Jurkat, Clone E6-1 (cell line): ENCODE measurements around the gene MAST3.
A peak's percentile ranks its signal among the peaks of the same experiment; 100 is the strongest.
"Not testable (repeated sequence)": the region's sequence is repeated elsewhere in the genome, so short reads cannot be mapped to it uniquely, and the experiment has no call there.

Source experiments
- DNase-seq: peaks from one replicate; pipeline ENCODE4 v3.0.0-alpha.2; 2011; ENCODE audit warnings: low read depth, low spot score
- H3K4me3 ChIP-seq: 2 replicates; pipeline ENCODE4 v1.5.1; 2011; ENCODE audit warnings: mild to moderate bottlenecking, low read length, control low read depth, moderate library complexity

The MAST3 gene

DNA sequence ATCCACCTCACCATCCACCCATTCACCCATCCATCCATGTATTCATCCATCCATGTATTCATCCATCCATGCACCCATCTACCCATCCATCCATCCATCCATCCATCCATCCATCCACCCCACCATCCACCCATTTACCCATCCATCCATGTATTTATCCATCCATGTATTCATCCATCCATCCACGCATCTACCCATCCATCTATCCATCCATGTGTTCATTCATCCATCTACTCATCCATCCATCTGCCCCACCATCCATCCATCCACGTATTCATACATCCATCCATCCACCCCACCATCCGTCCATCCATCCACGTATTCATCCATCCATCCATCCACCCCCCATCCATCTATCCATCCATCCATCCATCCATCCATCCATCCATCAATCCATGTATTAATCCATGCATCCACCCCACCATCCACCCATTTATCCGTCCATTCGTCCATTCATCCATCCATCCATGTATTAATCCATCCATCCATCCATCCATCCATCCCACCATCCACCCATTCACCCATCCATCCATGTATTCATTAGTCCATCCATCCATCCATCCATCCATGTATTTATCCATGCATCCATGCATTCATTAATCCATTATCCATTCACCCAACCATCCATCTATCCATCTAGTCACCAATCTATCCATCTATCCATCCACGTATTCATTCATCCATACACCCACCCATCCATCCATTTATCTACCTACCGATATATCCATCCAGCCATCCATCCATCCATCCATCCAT is 13.5 kb upstream of the MAST3 start:
- no peak overlapping the region for H3K4me3 ChIP-seq
- no peak for DNase-seq

DNA sequence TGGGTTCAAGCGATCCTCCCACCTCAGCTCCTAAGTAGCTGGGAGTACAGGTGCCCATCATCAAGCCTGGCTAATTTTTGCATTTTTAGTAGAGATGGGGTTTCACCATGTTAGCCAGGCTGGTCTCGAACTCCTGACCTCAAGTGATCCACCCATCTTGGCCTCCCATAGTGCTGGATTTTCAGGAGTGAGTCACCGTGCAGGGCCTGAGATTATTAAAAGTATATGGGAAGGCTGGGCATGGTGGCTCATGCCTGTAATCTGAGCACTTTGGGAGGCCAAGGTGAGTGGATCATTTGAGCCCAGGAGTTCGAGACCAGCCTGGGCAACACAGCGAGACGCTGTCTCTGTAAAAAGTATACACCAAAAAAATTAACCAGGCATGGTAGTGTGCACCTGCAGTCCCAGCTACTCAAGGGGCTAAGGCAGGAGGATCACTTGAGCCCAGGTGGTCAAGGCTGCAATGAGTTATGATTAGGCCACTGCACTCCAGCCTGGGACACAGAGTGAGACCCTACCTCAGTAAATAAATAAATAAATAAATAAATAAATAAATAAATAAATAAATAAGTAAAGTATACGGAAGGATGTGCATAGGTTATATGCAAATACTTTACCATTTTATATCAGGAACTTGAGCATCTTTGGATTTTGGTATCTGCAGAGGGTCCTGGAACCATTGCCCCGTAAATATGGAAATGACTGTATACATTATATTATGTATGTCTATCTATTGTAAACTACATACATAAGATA is 11.7 kb upstream of the MAST3 start:
- no peak overlapping the region for H3K4me3 ChIP-seq
- DNase-seq = no peak

DNA sequence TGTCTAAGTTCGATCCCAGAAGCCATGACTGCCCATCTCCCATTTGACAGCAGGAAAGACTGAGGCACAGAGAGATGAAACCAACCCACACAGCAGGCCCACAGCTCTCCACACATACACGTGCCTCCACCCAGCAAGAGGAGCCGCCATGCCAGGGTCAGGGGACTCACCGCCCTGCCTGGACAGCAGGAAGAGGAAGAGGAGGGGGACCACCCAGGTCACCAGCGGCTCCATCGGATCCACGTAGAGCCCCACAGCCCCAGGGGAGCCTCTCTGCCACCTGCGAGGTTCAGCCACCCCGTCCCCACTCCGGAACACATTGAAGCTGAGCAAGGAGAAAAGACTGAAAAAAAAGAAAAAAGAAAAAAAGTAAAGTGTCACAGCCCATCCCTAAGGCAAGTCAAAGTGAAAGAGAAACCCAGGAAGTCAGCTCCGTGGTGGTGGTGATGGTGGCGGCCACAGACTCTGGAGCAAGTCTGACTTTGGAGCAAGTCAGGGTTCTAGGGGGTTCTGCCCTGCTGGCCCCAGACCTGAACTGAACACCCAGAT is 10.9 kb upstream of the MAST3 start, which contains the start of gene IL12RB1:
TSS of gene IL12RB1 (minus strand) at position 345 of the 549 bp plus-strand sequence. CDS start at position 234, 111 bp downstream.
- peak within 1 kb of the TSS; percentile 58 for H3K4me3 ChIP-seq
- peak; percentile 37 for DNase-seq

DNA sequence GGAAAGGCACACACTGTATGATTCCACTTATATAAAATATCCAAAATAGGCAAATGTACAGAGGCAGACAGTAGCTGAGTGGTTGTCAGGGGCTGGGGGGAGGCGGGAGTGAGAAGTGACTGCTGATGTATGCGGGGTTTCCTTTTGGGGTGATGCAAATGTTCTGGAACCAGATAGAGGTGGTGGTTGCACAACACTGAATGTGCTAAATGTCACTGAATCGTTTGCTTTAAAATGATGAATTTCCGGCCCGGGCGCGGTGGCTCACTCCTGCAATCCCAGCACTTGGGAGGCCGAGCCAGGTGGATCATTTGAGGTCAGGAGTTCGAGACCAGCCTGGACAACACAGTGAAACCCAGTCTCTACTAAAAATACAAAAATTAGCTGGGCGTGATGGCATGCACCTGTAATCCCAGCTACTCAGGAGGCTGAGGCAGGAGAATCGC is 8.5 kb upstream of the MAST3 start:
- DNase-seq, H3K4me3 ChIP-seq: not testable (repeated sequence)

DNA sequence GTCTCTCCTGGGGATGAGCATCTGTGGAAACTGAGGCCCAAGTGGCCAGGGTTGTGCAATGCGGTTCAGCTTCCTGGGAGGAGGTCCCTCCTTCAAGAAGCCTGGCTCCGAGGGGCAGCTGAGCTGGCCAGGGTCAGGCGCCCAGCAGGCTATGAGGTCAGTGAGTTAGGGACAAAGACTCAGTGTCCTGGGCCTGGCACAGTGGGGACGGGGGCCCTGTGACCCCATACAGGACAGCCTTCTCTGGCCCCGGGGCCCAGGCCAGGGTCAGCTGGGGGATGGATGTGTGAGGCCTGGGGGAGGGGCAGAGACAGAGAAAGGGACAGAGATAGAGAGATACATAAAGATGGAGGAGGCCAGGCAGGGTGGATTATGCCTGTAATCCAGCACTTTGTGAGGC is 7.9 kb upstream of the MAST3 start:
- DNase-seq = no peak
- no peak overlapping the region for H3K4me3 ChIP-seq

DNA sequence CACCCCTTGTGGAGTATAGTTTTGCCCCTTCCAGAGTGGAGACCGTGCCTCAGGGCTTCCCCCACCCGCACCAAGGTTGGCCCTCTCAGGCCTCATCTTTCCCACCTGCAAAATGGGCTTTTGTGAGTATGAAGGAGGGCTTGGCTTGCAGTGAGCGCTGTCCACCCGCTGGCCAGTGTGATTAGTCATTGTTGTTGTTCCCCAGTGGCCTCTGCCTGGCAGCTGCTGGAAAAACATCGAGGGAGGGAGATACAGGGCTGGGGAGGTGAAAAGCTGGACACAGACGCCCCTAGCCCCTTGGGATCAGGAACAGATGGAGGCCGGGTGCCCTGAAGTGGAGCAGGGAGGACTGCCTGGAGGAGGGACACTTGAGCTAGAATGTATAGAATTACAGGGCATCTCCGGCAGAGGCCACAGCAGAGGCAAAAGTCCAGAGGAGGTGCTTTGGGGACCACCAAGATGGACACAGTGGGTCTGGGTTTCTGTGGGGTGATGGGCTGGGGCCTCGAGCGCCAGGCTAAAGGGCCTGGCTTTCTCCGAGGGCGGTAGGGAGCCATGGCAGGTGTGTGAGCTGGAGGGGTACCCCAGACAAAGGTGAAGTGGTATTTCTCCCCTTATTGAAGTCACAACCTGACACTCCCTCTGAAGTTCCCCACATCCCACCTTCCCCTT is 6.9 kb upstream of the MAST3 start:
- DNase-seq = no peak
- H3K4me3 ChIP-seq = peak overlapping the region; percentile 9

DNA sequence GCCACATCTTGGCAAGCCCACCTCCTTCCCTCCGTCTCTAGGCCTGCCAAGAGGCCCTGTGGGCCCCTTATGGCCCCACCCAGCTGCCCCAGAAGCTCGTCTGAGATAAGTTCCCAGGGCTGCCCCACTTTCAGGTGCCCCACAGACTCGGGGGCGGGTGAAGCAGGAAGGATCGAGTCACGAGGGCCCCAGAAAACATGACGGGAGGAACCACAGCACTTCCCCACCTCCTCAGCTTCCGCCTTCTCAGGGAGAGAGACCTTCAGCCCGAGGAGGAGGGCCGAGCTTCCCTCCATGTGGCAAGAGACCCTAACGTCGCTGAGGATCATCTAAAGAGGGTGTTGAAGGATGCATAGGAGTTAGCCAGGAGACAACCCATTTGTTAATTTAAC is 6.4 kb upstream of the MAST3 start:
- peak; percentile 68 for DNase-seq
- peak overlapping the region; percentile 9 for H3K4me3 ChIP-seq

DNA sequence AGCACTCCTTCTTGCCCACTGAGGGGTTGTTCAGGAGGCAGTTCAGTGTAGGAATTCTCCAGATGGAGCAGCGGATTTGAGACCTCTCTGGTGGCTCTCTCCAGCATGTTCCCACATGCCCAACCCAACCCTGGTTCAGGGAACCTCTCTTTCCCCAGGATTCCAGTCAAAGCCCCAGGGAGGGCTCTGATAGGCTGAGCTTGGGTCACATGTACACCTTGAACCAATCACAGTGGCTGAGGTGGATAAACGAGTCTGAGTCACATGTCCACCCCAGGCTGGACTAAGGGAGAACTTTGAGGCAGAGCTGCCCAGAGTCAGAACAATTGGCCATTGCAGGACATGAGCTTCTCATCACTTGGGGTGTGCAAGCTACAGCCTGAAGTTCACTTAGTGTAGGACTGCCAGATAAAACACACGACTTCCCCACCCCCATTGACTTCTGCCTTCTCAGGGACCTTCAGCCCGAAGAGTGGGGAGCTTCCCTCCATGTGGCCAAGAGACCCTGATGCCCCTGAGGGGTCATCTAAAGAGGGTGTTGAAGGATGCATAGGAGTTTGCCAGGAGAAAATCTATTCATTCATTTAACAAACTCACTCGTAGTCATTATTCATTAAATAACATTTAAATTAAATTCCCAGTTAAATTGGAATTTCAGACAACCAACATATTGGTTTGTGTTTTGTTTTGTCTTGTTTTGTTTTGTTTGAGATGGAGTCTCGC is 4.0 kb upstream of the MAST3 start:
- H3K4me3 ChIP-seq = no peak overlapping the region
- no peak for DNase-seq

DNA sequence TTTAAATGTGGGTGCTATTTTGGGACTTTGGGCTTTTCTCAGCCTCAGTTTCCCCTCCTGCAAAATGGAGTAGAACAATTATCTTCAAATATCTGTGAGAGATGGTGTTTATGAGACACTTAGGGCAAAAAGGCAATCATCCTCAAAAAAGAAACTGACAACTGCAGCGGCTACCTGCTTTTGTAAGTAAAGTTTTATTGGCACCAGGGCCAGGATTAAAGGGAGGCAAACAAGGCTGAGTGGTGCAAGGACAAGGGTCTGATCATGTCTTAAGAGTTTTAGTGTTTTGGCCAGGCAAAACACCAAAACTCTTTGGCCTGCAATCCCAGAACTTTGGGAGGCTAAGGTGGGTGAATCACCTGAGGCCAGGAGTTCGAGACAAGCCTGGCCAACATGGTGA is 1.3 kb upstream of the MAST3 start:
- no peak for DNase-seq
- no peak overlapping the region for H3K4me3 ChIP-seq

DNA sequence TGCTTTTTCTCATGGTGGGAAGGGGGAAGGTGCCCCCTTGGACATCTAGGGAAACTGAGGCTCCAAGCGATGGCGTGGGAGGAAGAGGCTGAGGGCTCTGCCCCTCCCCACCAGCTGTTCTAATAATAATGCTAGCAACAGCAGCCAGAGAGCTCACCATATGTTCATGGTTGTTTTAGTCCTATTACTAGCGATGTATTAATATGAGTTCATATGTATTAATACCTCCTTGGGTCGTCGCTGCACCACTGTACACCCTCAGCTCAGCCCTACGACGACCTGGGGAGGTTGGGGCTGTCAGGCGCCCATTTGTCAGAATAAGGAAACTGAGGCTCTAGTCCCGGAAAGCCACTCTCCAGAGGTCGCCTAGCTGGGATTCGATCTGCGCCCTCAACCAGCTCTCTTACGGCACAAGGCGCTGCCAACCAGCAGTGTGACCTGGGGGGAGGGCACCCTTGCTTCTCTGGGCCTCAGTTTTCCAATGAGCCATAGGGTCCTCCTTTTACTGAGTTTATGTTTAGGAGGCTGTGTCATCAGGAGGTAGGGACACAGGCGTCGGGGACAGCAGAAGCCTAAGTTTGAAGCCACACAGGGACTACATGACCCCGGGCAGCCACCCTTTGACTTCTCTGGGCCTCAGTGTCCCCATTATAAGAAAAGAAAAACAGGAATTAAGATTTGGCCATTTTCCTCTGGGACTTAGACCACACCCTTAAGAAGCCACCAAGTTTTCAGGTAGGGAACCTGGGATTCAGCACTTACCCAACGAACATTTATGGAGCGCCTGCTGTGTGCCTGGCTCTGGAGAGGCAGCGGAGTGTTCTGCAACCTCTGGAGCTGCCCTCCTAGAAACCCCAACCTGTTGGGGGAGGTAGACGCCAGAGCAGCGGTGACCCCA is 664 bp downstream of the MAST3 start:
- H3K4me3 ChIP-seq = peak overlapping the region; percentile 69
- DNase-seq = no peak

DNA sequence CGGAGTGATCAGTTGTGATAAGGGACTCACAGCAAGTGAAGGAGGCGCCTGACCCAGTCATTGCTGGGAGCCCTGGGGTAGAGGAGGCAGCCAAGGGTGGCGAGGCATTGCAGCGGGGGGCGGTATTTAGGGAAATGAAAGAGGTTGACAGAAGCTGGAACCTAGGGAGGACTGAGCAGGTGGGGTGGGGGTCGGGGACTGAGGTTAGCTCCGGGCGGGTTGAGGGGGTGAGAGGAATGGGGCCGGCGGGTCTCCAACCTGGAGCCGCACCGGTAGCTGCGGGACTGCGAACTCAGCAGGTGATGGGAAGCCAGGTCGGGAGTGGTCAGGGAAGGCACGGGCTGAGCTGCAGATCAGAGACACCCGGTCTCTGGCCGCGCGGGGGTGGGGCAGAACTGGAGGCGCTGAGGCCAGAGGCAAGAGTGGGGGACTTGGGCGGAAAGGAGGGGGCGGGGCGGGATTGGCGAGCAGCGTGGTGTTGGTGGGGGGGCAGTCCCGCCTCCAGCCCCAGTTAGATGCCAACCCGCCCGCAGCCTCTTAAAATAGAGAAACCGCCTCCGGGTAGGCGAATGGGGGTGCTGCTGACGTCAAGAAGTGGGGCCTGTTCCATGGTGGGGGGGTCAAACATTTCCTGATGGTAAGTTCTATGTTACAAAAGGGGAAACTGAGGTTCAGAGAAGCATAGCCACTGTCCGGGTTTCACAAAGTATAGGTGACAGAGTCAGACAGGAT is 1.5 kb downstream of the MAST3 start:
- no peak for DNase-seq
- H3K4me3 ChIP-seq = no peak overlapping the region

DNA sequence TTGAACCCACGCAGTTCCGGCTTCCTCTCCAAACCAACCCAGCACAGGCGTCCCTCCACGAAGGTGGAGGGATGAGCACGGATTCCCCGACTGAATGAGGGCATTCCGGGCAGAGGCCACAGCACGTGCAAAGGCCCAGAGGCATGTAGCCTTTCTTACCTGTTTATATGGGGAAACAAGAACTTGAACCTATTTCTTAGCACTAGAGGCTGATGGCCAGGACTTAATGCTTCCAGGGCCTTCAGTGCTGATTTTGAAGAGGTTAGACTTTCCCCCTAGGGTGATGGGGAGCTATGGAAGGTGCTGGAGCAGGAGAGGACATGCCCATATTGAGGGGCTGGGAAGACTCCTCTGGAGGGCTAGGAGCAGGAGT is 2.0 kb downstream of the MAST3 start:
- DNase-seq = no peak
- H3K4me3 ChIP-seq = no peak overlapping the region

DNA sequence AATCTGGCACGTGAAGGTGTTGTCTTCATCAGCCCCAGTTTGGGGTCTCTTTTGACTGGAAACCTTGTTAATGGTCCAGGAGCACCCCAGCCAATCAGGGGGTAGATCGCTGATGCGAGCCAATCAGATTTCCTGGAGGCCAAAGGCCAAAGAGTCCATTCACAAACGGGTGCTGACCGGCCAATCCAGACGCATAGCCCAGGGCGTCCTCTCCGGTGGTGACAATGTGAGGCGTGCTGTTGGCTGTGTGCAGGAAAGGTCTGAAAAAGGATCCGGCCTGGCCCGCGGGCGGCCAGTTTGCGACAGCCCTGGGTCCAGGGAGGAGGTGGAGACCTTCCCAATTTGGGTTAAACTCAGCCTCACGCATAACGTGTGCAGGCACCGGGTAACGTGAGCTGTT is 3.1 kb downstream of the MAST3 start:
- DNase-seq = no peak
- no peak overlapping the region for H3K4me3 ChIP-seq

DNA sequence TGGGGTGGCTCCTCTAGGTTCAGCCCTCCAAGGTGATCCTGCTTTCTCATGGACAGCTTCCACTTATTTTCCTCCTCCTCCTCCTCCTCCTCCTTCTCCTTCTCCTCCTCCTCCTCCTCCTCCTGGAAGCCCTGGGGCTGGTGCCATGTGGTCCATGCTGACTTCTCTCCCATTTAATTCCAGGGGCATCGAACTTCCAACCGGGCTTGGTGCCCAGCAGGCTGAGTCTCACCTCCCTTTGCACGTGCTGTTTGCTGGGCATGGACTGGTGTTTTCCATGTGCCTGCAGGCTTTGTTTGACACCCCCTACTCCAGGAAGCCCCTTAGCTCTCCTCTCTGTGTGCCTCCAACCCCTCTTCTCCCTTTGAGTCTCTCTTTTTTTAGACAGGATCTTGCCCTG is 3.7 kb downstream of the MAST3 start:
- DNase-seq = no peak
- H3K4me3 ChIP-seq = no peak overlapping the region

DNA sequence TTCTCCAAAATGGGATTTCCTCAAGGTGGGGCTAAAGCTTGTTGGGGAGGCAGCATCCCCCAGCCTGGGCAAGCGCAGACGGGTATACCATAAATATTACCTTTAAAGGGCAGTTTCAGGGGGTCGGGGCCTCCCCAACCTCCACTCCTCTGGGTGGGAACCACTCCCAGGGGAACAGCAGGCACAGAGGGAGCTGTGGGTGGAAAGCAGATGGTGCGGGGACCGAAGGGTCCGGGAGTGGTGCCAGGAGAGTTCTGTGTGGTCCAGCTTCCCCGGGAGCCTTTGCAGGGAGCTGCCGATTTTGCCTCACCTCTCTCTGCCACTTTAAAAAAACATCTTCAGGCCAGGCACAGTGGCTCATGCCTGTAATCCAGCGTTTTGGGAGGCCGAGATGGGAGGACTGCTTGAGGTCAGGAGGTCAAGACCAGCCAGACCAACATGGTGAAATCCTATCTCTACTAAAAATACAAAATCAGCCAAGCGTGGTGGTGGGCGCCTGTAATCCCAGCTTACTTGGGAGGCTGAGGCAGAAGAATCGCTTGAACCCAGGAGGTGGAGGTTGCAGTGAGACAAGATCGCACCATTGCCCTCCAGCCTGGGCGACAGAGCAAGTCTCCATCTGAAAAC is 5.5 kb downstream of the MAST3 start:
- H3K4me3 ChIP-seq = no peak overlapping the region
- no peak for DNase-seq

DNA sequence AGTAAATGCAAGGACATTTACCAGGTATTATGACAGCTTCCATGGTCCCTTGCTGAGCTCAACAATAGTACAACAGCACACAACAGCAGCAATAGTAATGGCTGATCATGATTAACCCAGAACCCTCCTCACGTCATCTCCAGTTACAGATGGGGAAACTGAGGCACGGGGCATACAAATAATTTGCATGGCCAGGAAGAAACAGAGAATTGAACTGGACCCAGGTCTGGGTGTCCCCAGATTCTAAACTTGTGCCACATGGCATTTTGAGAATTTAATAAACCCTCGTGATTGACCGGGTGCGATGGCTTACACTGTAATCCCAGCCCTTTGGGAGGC is 7.2 kb downstream of the MAST3 start:
- H3K4me3 ChIP-seq = peak overlapping the region; percentile 52

DNA sequence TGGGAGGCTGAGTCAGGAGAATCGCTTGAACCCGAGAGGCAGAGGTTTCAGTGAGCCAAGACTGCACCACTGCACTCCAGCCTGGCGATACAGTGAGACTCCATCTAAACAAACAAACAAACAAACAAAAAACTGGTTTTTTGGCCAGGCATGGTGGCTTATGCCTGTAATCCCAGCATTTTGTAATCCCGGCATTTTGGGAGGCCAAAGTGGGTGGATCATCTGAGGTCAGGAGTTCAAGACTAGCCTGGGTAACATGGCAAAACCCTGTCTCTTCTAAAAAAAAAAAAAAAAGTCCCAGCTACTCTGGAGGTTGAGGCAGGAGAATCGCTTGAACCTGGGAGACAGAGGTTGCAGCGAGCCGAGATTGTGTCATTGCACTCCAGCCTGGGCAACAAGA is 7.7 kb downstream of the MAST3 start:
- not testable (repeated sequence) for DNase-seq

More for the DNA sequence above, 7.2 kb downstream of the MAST3 start:
- DNase-seq = no peak

More for the DNA sequence above, 7.7 kb downstream of the MAST3 start:
- H3K4me3 ChIP-seq = not testable (repeated sequence)
